Activated naive CD8-positive, alpha-beta T cell treated with anti-CD3 and anti-CD28 coated beads, Interleukin-2, amount 50 U/mL, for 24 hours (primary cell): ENCODE measurements around the gene DLX3.

Source experiments
- ATAC-seq: fragments of 150-1000 bp; cut with Tn5 transposase; one replicate; pipeline ENCODE4 v1.10.0; 2021
- DNase-seq: peaks from one replicate; pipeline ENCODE4 v3.0.0; 2021
- H3K27ac Mint-ChIP-seq: one replicate; pipeline ENCODE4 v1.8.0; 2021; ENCODE audit warnings: mild to moderate bottlenecking, mixed read lengths
- H3K27me3 Mint-ChIP-seq: one replicate; pipeline ENCODE4 v1.8.0; 2021; ENCODE audit warnings: mixed read lengths
- H3K36me3 Mint-ChIP-seq: one replicate; pipeline ENCODE4 v1.8.0; 2021; ENCODE audit warnings: low read depth, mixed read lengths
- H3K4me1 Mint-ChIP-seq: one replicate; pipeline ENCODE4 v1.8.0; 2021; ENCODE audit warnings: mixed read lengths
- H3K4me3 Mint-ChIP-seq: one replicate; pipeline ENCODE4 v1.8.0; 2021; ENCODE audit warnings: mild to moderate bottlenecking, moderate library complexity, mixed read lengths
- H3K9me3 Mint-ChIP-seq: one replicate; pipeline ENCODE4 v1.8.0; 2021; ENCODE audit warnings: mixed read lengths

DLX3 gene

DNA sequence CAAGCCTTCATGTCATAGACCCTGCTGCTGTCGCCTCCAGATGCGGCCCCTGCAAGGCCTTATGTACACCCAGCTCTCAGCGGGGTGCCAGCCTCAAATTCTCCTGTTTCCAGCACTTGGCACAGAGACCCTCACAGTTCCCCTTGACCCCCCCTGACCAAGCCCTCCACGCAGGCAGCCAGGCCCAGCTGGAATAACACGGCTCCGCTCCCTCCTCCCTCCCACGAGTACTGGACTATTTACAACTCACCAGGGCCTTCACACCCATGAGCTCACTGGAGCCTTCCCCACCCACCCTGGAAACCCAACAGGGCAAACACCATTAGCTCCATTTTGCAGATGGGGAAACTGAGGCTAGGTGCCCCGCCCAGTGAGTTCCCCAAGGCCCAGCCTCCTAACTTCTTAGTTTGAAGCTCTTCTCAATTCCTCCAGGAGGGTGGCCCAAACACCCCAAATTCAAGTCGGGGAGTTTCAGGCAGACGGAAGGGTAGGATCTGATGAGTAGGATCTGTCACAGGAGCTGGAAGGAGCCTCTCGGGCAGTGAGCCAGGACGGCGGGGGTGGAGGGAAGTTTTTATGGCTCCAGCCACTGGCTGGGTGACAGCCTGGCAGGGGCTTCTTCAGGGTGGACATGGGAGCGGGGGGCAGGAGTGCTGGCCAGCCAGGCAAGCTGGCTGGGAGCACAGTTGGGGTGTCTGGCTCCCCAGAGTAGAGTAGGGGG lies 43.5 kb downstream of the DLX3 start:
- Mint-ChIP-seq H3K4me1 (no peaks in the 10 kb centered on the region), H3K9me3 (no peaks in the 10 kb centered on the region), H3K27ac (no peak overlapping the region), H3K36me3 (no peaks in the 10 kb centered on the region), H3K27me3 (peaks cover 46% of the 10 kb centered on the region), H3K4me3 (no peak overlapping the region)
- DNase-seq (no peak), ATAC-seq (no peak)

GRCh38 chr17:49949634-49950033 lies 45.4 kb downstream of the DLX3 start:
- Mint-ChIP-seq H3K4me1 (no peaks in the 10 kb centered on the region), H3K27me3 (peaks cover 46% of the 10 kb centered on the region), H3K9me3 (no peaks in the 10 kb centered on the region), H3K36me3 (no peaks in the 10 kb centered on the region), H3K4me3 (no peak overlapping the region), H3K27ac (no peak overlapping the region)
- ATAC-seq (no peak), DNase-seq (no peak)

GRCh38 chr17:49946964-49947584 lies 48.0 kb downstream of the DLX3 start:
- H3K27me3 Mint-ChIP-seq: peaks cover 42% of the 10 kb centered on the region
- ATAC-seq (no peak), DNase-seq (no peak)
- H3K36me3 Mint-ChIP-seq: no peaks in the 10 kb centered on the region
- H3K27ac Mint-ChIP-seq: no peak overlapping the region
- H3K4me1 Mint-ChIP-seq: no peaks in the 10 kb centered on the region
- no peaks in the 10 kb centered on the region for H3K9me3 Mint-ChIP-seq
- H3K4me3 Mint-ChIP-seq: no peak overlapping the region

- peaks cover 38% of the 10 kb centered on the region for H3K27me3 Mint-ChIP-seq
- no peaks in the 10 kb centered on the region for H3K4me1 Mint-ChIP-seq
- no peak overlapping the region for H3K27ac Mint-ChIP-seq
- no peaks in the 10 kb centered on the region for H3K9me3 Mint-ChIP-seq
- H3K36me3 Mint-ChIP-seq: no peaks in the 10 kb centered on the region
- DNase-seq: no peak
- H3K4me3 Mint-ChIP-seq: no peak overlapping the region
- no peak for ATAC-seq
These were observed 48.8 kb downstream of the DLX3 start for GRCh38 chr17:49946208-49946607.

GRCh38 chr17:49944273-49944870 lies 50.7 kb downstream of the DLX3 start:
- Mint-ChIP-seq H3K4me1 (no peaks in the 10 kb centered on the region), H3K9me3 (no peaks in the 10 kb centered on the region), H3K27me3 (peaks cover 29% of the 10 kb centered on the region), H3K27ac (no peak overlapping the region), H3K36me3 (no peaks in the 10 kb centered on the region), H3K4me3 (no peak overlapping the region)
- no peak for ATAC-seq
- no peak for DNase-seq

- no peak for DNase-seq
- Mint-ChIP-seq H3K9me3 (no peaks in the 10 kb centered on the region), H3K27ac (no peak overlapping the region), H3K4me3 (no peak overlapping the region), H3K36me3 (no peaks in the 10 kb centered on the region), H3K27me3 (peaks cover 20% of the 10 kb centered on the region), H3K4me1 (no peaks in the 10 kb centered on the region)
- ATAC-seq: no peak
These were observed 52.1 kb downstream of the DLX3 start for GRCh38 chr17:49942947-49943346.

GRCh38 chr17:49941427-49941826 lies 53.6 kb downstream of the DLX3 start:
- no peaks in the 10 kb centered on the region for H3K4me1 Mint-ChIP-seq
- no peak overlapping the region for H3K27ac Mint-ChIP-seq
- H3K9me3 Mint-ChIP-seq: no peaks in the 10 kb centered on the region
- DNase-seq (no peak), ATAC-seq (no peak)
- no peaks in the 10 kb centered on the region for H3K36me3 Mint-ChIP-seq
- H3K27me3 Mint-ChIP-seq: peaks cover 18% of the 10 kb centered on the region
- no peak overlapping the region for H3K4me3 Mint-ChIP-seq
